ENCODE results near the gene C16orf86. TPM values are rescaled to one million over a fixed set of nuclear protein-coding genes. Genes with fewer than 3 reads are reported as not detected.

C16orf86 gene
- total RNA-seq, 1 experiment from 2014 or later, result 0.79 TPM

DNA sequence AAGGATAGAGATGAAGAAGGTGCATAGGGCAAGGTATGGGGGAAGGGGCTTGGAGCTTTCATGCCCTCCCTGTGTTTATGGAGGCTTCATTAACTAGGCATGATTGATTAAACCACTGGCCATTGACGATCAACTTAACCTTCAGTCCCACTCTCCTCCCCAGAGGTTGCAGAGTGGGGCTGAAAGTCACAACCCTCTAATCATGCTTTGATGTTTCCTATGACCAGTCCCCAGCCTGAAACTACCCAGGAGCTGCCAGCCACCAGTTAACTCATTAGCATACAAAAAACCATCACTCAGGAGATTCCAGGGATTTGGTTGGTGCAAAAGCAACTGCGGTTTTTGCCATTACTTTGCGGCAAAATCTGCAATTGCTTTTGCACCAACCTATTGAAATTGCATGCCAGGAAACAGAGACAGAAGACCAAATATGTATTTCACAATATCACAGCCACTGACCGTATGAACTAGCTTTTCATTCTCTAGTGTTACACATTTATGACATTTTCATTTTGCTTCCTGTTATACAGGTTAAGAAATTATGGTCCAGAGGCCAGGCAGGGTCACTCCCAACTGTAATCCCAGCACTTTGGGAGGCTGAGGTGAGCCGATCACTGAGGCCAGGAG is 47.1 kb downstream of the C16orf86 start:
- CTCF ChIA-PET, result no interaction called here
- ATAC-seq (no peak), DNase-seq (ENCODE audit: low read depth, low spot score) (no peak)
- no peak overlapping the region for H2AFZ ChIP-seq (ENCODE audit: low read depth, low read length, poor library complexity, severe bottlenecking)
- H3K9me2 ChIP-seq (ENCODE audit: insufficient read depth), result no peaks in the 10 kb centered on the region
- 0 out of 4 replicates have a peak, but pooled peaks cover 0 to 5% of the 10 kb centered on the region in 2 experiments for H3K36me3 ChIP-seq (ENCODE audit: control insufficient read depth in 1 of 2, insufficient read depth in 2 of 2, low read length in 2 of 2)
- BruUV-seq (replicated peaks), result no TSS peak
- no peaks in the 10 kb centered on the region for H3K9me3 ChIP-seq (ENCODE audit: control insufficient read depth in 1 of 2, insufficient read depth in 1 of 2, low read depth in 1 of 2, low read length in 2 of 2)
- intact Hi-C loops (cut with micrococcal nuclease), result no loop called here
- H3K4me2 ChIP-seq (ENCODE audit: low read length), result no peak overlapping the region
- H3K79me2 ChIP-seq (ENCODE audit: insufficient read depth, low read length), result peaks cover 79% of the 10 kb centered on the region
- no peak overlapping the region for H3K27ac ChIP-seq (ENCODE audit: low read depth, low read length)
- 0 out of 2 replicates have a peak, but pooled peaks cover 3% of the 10 kb centered on the region for H4K20me1 ChIP-seq (ENCODE audit: insufficient read depth)
- TF ChIP-seq SP1 (IDR thresholded peaks at IDR 0.05; ENCODE audit: low read depth) (no peak), ZNF274 (IDR thresholded peaks at IDR 0.05; ENCODE audit: low read depth, low read length) (no peak), YY1 (IDR thresholded peaks at IDR 0.05; ENCODE audit: extremely low read depth, insufficient replicate concordance, low read depth, low read length) (no peak), CBX3 (IDR thresholded peaks at IDR 0.05; ENCODE audit: low read depth) (no peak), POLR2AphosphoS5 (IDR thresholded peaks at IDR 0.05; ENCODE audit: low read depth, low read length) (no peak), RAD21 (IDR thresholded peaks at IDR 0.05; ENCODE audit: low read depth) (no peak), EZH2 (IDR thresholded peaks at IDR 0.05) (no peak), SRF (IDR thresholded peaks at IDR 0.05; ENCODE audit: low read depth) (no peak), JUND (IDR thresholded peaks at IDR 0.05) (no peak)
- TF ChIP-seq, protein P1, sequence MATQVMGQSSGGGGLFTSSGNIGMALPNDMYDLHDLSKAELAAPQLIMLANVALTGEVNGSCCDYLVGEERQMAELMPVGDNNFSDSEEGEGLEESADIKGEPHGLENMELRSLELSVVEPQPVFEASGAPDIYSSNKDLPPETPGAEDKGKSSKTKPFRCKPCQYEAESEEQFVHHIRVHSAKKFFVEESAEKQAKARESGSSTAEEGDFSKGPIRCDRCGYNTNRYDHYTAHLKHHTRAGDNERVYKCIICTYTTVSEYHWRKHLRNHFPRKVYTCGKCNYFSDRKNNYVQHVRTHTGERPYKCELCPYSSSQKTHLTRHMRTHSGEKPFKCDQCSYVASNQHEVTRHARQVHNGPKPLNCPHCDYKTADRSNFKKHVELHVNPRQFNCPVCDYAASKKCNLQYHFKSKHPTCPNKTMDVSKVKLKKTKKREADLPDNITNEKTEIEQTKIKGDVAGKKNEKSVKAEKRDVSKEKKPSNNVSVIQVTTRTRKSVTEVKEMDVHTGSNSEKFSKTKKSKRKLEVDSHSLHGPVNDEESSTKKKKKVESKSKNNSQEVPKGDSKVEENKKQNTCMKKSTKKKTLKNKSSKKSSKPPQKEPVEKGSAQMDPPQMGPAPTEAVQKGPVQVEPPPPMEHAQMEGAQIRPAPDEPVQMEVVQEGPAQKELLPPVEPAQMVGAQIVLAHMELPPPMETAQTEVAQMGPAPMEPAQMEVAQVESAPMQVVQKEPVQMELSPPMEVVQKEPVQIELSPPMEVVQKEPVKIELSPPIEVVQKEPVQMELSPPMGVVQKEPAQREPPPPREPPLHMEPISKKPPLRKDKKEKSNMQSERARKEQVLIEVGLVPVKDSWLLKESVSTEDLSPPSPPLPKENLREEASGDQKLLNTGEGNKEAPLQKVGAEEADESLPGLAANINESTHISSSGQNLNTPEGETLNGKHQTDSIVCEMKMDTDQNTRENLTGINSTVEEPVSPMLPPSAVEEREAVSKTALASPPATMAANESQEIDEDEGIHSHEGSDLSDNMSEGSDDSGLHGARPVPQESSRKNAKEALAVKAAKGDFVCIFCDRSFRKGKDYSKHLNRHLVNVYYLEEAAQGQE (IDR thresholded peaks at IDR 0.05; ENCODE audit: low read depth), result no peak
- peaks cover 2 to 10% of the 10 kb centered on the region in 2 experiments; a peak in 3 of 4 replicates for H3K4me1 ChIP-seq (ENCODE audit: control insufficient read depth in 1 of 2, insufficient read depth in 2 of 2, low read length in 2 of 2)
- no peaks in the 10 kb centered on the region for H3K27me3 ChIP-seq (ENCODE audit: insufficient read depth, low read length)
- H3K9ac ChIP-seq (ENCODE audit: low read length), result no peak overlapping the region
- POLR2A ChIA-PET, result no interaction called here
- RAD21 ChIA-PET (ENCODE audit: low non-redundant PET in 1 of 2, low total read pairs in 2 of 2, uncharacterized antibody in 2 of 2, unreplicated experiment in 2 of 2), result no interaction called here
- H3K4me3 ChIP-seq (replicated peaks in 1 of 2; ENCODE audit: low read depth in 1 of 2, low read length in 2 of 2), result no peak overlapping the region

All from HCT116 (cell line).